Measurements from ENCODE around the gene RASEF.

The RASEF gene

GRCh38 chr9:82970359-82970758 is 92.6 kb downstream of the RASEF start:
- Histone ChIP-seq H3K4me3 (ENCODE audit: low read depth, low read length, poor library complexity, severe bottlenecking) (no peak overlapping the region), H3K27ac (ENCODE audit: low read depth, low read length, poor library complexity, severe bottlenecking) (no peak overlapping the region), H3K27me3 (ENCODE audit: insufficient read depth, low read length) (no peaks in the 10 kb centered on the region), H3K9me3 (ENCODE audit: low read length) (no peaks in the 10 kb centered on the region), H3K79me2 (ENCODE audit: insufficient read depth, low read length) (no peaks in the 10 kb centered on the region), H3K4me2 (ENCODE audit: low read length) (no peak overlapping the region), H2AFZ (ENCODE audit: low read length) (no peak overlapping the region), H3F3A (ENCODE audit: insufficient read depth, low read length) (no peaks in the 10 kb centered on the region), H3K9me2 (ENCODE audit: low read depth, low read length) (no peaks in the 10 kb centered on the region), H3K9ac (ENCODE audit: low read length) (no peak overlapping the region), H4K20me1 (ENCODE audit: insufficient read depth, low read length) (no peaks in the 10 kb centered on the region), H3K4me1 (ENCODE audit: insufficient read depth, low read length, severe bottlenecking) (no peaks in the 10 kb centered on the region), H3K36me3 (ENCODE audit: insufficient read depth, low read length) (no peaks in the 10 kb centered on the region)
- TF ChIP-seq CTCF (IDR thresholded peaks at IDR 0.05; ENCODE audit: low read length) (no peak), EZH2 (IDR thresholded peaks at IDR 0.05; ENCODE audit: borderline replicate concordance, low read length) (no peak)

- Histone ChIP-seq H3K4me2 (ENCODE audit: low read length) (no peak overlapping the region), H3F3A (ENCODE audit: insufficient read depth, low read length) (no peaks in the 10 kb centered on the region), H3K79me2 (ENCODE audit: insufficient read depth, low read length) (no peaks in the 10 kb centered on the region), H3K4me3 (ENCODE audit: low read depth, low read length, poor library complexity, severe bottlenecking) (no peak overlapping the region), H3K27ac (ENCODE audit: low read depth, low read length, poor library complexity, severe bottlenecking) (no peak overlapping the region), H3K9ac (ENCODE audit: low read length) (no peak overlapping the region), H3K36me3 (ENCODE audit: insufficient read depth, low read length) (no peaks in the 10 kb centered on the region), H2AFZ (ENCODE audit: low read length) (no peak overlapping the region), H3K4me1 (ENCODE audit: insufficient read depth, low read length, severe bottlenecking) (no peaks in the 10 kb centered on the region), H3K9me3 (ENCODE audit: low read length) (no peaks in the 10 kb centered on the region), H3K27me3 (ENCODE audit: insufficient read depth, low read length) (no peaks in the 10 kb centered on the region), H3K9me2 (ENCODE audit: low read depth, low read length) (no peaks in the 10 kb centered on the region), H4K20me1 (ENCODE audit: insufficient read depth, low read length) (no peaks in the 10 kb centered on the region)
- TF ChIP-seq CTCF (IDR thresholded peaks at IDR 0.05; ENCODE audit: low read length) (no peak), EZH2 (IDR thresholded peaks at IDR 0.05; ENCODE audit: borderline replicate concordance, low read length) (no peak)
Observed at GRCh38 chr9:82969291-82969690, 93.7 kb downstream of the RASEF start.

- no peaks in the 10 kb centered on the region for H3K4me1 ChIP-seq (ENCODE audit: insufficient read depth, low read length, severe bottlenecking)
- H3K4me2 ChIP-seq (ENCODE audit: low read length), result no peak overlapping the region
- TF ChIP-seq EZH2 (IDR thresholded peaks at IDR 0.05; ENCODE audit: borderline replicate concordance, low read length), result no peak
- TF ChIP-seq CTCF (IDR thresholded peaks at IDR 0.05; ENCODE audit: low read length), result no peak
- H3K9me2 ChIP-seq (ENCODE audit: low read depth, low read length), result no peaks in the 10 kb centered on the region
- H3K9ac ChIP-seq (ENCODE audit: low read length), result no peak overlapping the region
- no peaks in the 10 kb centered on the region for H3K79me2 ChIP-seq (ENCODE audit: insufficient read depth, low read length)
- no peaks in the 10 kb centered on the region for H3K9me3 ChIP-seq (ENCODE audit: low read length)
- H3K27me3 ChIP-seq (ENCODE audit: insufficient read depth, low read length), result no peaks in the 10 kb centered on the region
- H3K36me3 ChIP-seq (ENCODE audit: insufficient read depth, low read length), result no peaks in the 10 kb centered on the region
- no peaks in the 10 kb centered on the region for H3F3A ChIP-seq (ENCODE audit: insufficient read depth, low read length)
- no peak overlapping the region for H3K27ac ChIP-seq (ENCODE audit: low read depth, low read length, poor library complexity, severe bottlenecking)
- no peak overlapping the region for H3K4me3 ChIP-seq (ENCODE audit: low read depth, low read length, poor library complexity, severe bottlenecking)
- no peaks in the 10 kb centered on the region for H4K20me1 ChIP-seq (ENCODE audit: insufficient read depth, low read length)
- no peak overlapping the region for H2AFZ ChIP-seq (ENCODE audit: low read length)
Observed at GRCh38 chr9:82968816-82969215, 94.1 kb downstream of the RASEF start.

Measured in OCI-LY1 (cell line).